PC-9 (cell line): ENCODE data around the gene GPR183.

Experiments
- CTCF ChIP-seq: fragments of 200-600 bp; sonication (generic); conservative IDR thresholded peaks from 2 replicates; pipeline ENCODE4 v1.6.1; 2017; ENCODE audit warnings: mixed run types, antibody characterized with exemption, mild to moderate bottlenecking, moderate library complexity
- EZH2 ChIP-seq: fragments of 200-600 bp; sonication (generic); IDR thresholded peaks from 2 replicates; pipeline ENCODE4 v1.8.0; 2017; ENCODE audit warnings: antibody characterized with exemption, low read depth

DNA sequence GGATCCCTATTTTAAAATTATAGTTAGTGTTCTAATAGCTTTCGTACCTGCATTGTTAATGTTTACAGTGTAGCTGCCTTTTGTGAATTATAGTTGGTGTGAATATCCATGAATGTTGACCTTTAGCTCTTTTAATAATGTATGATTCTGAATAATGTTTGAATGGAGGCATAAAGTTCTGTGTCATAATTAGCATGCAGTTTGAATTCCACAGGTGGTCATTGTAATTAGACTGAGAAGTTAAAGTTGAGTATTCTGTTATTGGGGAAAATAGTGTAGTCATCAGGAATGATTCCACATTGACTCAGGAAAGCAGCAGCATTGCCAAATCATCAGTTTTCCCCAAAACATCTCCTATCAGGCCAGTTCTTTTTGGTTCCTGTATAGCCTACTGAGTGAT, 61.1 kb downstream of the GPR183 start:
- no peak for TF ChIP-seq CTCF
- TF ChIP-seq EZH2, result no peak
